Neural progenitor cell (in vitro differentiated cells): ENCODE results near the gene EPB42. TPM values are rescaled to one million over a fixed set of nuclear protein-coding genes. Genes with fewer than 3 reads are reported as not detected.

Experiments
- DNase-seq: peaks from one replicate; pipeline ENCODE4 v3.0.0-alpha.2; 2016; ENCODE audit warnings: low spot score
- H2AFZ ChIP-seq: fragments of 200-600 bp; sonication (generic); replicated peaks from 2 replicates; pipeline ENCODE4 v1.6.1; 2016; ENCODE audit warnings: antibody characterized with exemption
- H3F3A ChIP-seq: fragments of 200-600 bp; sonication (generic); 2 replicates; pipeline ENCODE4 v1.6.1; 2016; ENCODE audit warnings: antibody characterized with exemption, low read depth
- H3K27ac ChIP-seq: fragments of 200-600 bp; sonication (generic); 2 replicates; pipeline ENCODE4 v1.5.1; 2016; ENCODE audit warnings: mild to moderate bottlenecking
- H3K27me3 ChIP-seq: fragments of 200-600 bp; sonication (generic); 2 replicates; pipeline ENCODE4 v1.6.1; 2016; ENCODE audit warnings: mild to moderate bottlenecking, moderate library complexity
- H3K36me3 ChIP-seq: fragments of 200-600 bp; sonication (generic); 2 replicates; pipeline ENCODE4 v1.5.1; 2016
- H3K4me1 ChIP-seq: fragments of 200-600 bp; sonication (generic); 2 replicates; pipeline ENCODE4 v1.6.1; 2016; ENCODE audit warnings: mixed run types
- H3K4me2 ChIP-seq: fragments of 200-600 bp; sonication (generic); 2 replicates; pipeline ENCODE4 v1.6.1; 2016
- H3K4me3 ChIP-seq: fragments of 200-600 bp; sonication (generic); 2 replicates; pipeline ENCODE4 v1.5.1; 2016
- H3K79me2 ChIP-seq: fragments of 200-600 bp; sonication (generic); 2 replicates; pipeline ENCODE4 v1.6.1; 2016; ENCODE audit warnings: low read depth
- H3K9ac ChIP-seq: fragments of 200-600 bp; sonication (generic); 2 replicates; pipeline ENCODE4 v1.6.1; 2016
- H3K9me3 ChIP-seq: fragments of 200-600 bp; sonication (generic); 2 replicates; pipeline ENCODE4 v1.5.1; 2016; ENCODE audit warnings: low read depth
- H4K20me1 ChIP-seq: fragments of 200-600 bp; sonication (generic); 2 replicates; pipeline ENCODE4 v1.6.1; 2016; ENCODE audit warnings: low read depth
- H3K27ac Mint-ChIP-seq: 3 replicates; pipeline ENCODE4 v1.8.0; 2021; ENCODE audit warnings: mixed read lengths
- H3K27me3 Mint-ChIP-seq: 2 replicates; pipeline ENCODE4 v1.8.0; 2022; ENCODE audit warnings: low read depth, mild to moderate bottlenecking, inconsistent platforms, moderate library complexity, mixed read lengths; ENCODE audit not compliant: insufficient read depth
- H3K36me3 Mint-ChIP-seq: 3 replicates; pipeline ENCODE4 v1.8.0; 2021; ENCODE audit warnings: mixed read lengths
- H3K4me1 Mint-ChIP-seq: 3 replicates; pipeline ENCODE4 v1.8.0; 2021; ENCODE audit warnings: mixed read lengths
- H3K4me3 Mint-ChIP-seq: 3 replicates; pipeline ENCODE4 v1.8.0; 2021; ENCODE audit warnings: mild to moderate bottlenecking, moderate library complexity, mixed read lengths
- H3K9me3 Mint-ChIP-seq: 3 replicates; pipeline ENCODE4 v1.8.0; 2020; ENCODE audit warnings: mixed read lengths
- CTCF ChIP-seq: fragments of 200-600 bp; sonication (generic); IDR thresholded peaks from 2 replicates; pipeline ENCODE4 v1.5.1; 2017; ENCODE audit warnings: antibody characterized with exemption, mild to moderate bottlenecking
- EZH2 ChIP-seq: fragments of 200-600 bp; sonication (generic); IDR thresholded peaks from 2 replicates; pipeline ENCODE4 v1.6.1; 2017; ENCODE audit warnings: antibody characterized with exemption, mild to moderate bottlenecking, moderate library complexity
- EZH2phosphoT487 ChIP-seq: fragments of 200-600 bp; sonication (generic); IDR thresholded peaks from 2 replicates; pipeline ENCODE4 v1.6.1; 2017; ENCODE audit warnings: antibody characterized with exemption
- total RNA-seq: library from RNA; depleted of rRNA; stranded (reverse); fragments of >200 nt; gene quantifications from 2 replicates; pipeline ENCODE4 v1.2.3, GENCODE V29; 2015; ENCODE audit warnings: low replicate concordance

Gene EPB42
- total RNA-seq, 1 donor from 2014 or later = not detected

DNA sequence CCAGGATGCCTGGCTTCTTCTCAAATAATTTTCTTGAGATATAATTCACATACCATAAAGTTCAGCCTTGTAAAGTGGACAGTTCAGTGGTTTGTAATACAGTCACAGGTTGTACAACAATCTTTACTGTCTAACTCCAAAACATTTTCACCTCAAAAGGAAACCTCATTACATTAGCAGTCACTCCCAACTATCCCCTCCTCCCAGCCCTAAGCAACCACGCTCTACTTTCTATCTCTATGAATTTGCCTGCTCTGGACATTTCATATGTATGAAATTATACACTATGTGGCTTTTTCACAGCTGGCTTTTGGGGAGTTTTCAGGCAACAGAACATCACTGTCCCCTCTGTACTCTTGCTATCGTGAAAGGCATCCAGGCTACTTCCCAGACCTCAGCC is 28.4 kb upstream of the EPB42 start:
- H3K4me2 ChIP-seq = no peak overlapping the region
- H3K9me3 ChIP-seq = no peaks in the 10 kb centered on the region
- peaks cover 12% of the 10 kb centered on the region for H3K27me3 Mint-ChIP-seq
- no peaks in the 10 kb centered on the region for H3K36me3 ChIP-seq
- no peak for DNase-seq
- no peaks in the 10 kb centered on the region for H4K20me1 ChIP-seq
- no peak overlapping the region for H3K4me3 Mint-ChIP-seq
- H3K27me3 ChIP-seq = no peaks in the 10 kb centered on the region
- no peak overlapping the region for H3K9ac ChIP-seq
- no peak overlapping the region for H3K4me3 ChIP-seq
- no peaks in the 10 kb centered on the region for H3K4me1 Mint-ChIP-seq
- H3K36me3 Mint-ChIP-seq = no peaks in the 10 kb centered on the region
- no peaks in the 10 kb centered on the region for H3F3A ChIP-seq
- no peak overlapping the region for H2AFZ ChIP-seq
- TF ChIP-seq CTCF = no peak
- TF ChIP-seq EZH2 = no peak
- TF ChIP-seq EZH2phosphoT487 = no peak
- no peaks in the 10 kb centered on the region for H3K79me2 ChIP-seq
- H3K27ac Mint-ChIP-seq = no peak overlapping the region
- H3K9me3 Mint-ChIP-seq = no peaks in the 10 kb centered on the region
- H3K27ac ChIP-seq = no peak overlapping the region
- no peaks in the 10 kb centered on the region for H3K4me1 ChIP-seq

- Mint-ChIP-seq H3K36me3 (no peaks in the 10 kb centered on the region), H3K4me3 (no peak overlapping the region), H3K4me1 (no peaks in the 10 kb centered on the region), H3K27me3 (peaks cover 6% of the 10 kb centered on the region), H3K9me3 (no peaks in the 10 kb centered on the region), H3K27ac (no peak overlapping the region)
- no peak overlapping the region for H3K4me3 ChIP-seq
- H4K20me1 ChIP-seq = no peaks in the 10 kb centered on the region
- H2AFZ ChIP-seq = no peak overlapping the region
- no peaks in the 10 kb centered on the region for H3K36me3 ChIP-seq
- H3K9me3 ChIP-seq = no peaks in the 10 kb centered on the region
- TF ChIP-seq EZH2 (no peak), EZH2phosphoT487 (no peak)
- no peaks in the 10 kb centered on the region for H3K79me2 ChIP-seq
- no peak for DNase-seq
- no peaks in the 10 kb centered on the region for H3K27me3 ChIP-seq
- H3K4me1 ChIP-seq = no peaks in the 10 kb centered on the region
- H3F3A ChIP-seq = no peaks in the 10 kb centered on the region
- no peak overlapping the region for H3K27ac ChIP-seq
- no peak overlapping the region for H3K9ac ChIP-seq
- no peak overlapping the region for H3K4me2 ChIP-seq
Measured at GRCh38 chr15:43246261-43246774, 25.5 kb upstream of the EPB42 start.

DNA sequence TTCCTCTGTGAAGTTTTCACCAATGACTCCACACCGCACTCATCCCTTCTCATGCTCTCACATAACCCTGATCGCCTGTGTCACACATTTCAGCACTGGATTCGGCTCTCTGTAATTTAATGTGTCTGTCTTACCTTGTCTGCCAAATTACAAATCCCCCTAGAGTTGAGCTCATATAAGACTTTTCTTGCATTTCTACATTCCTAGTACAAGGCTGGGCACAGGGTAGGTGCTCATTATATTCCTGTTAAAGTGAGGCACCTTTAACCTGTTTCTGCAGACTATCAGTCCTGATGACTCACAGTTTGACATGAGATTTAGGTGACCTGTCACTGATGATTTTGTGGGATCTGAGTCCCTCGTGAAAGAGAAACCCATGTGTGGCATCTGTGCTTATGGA is 23.3 kb upstream of the EPB42 start:
- no peak for DNase-seq
- no peaks in the 10 kb centered on the region for H3K9me3 Mint-ChIP-seq

More for the DNA sequence above, 23.3 kb upstream of the EPB42 start:
- TF ChIP-seq EZH2 = no peak
- TF ChIP-seq EZH2phosphoT487 = no peak
- no peak for TF ChIP-seq CTCF
- Histone ChIP-seq H2AFZ (no peak overlapping the region), H3K36me3 (no peaks in the 10 kb centered on the region), H3K27me3 (no peaks in the 10 kb centered on the region), H3F3A (no peaks in the 10 kb centered on the region), H3K4me1 (no peaks in the 10 kb centered on the region), H3K4me3 (no peak overlapping the region), H3K9ac (no peak overlapping the region), H3K4me2 (no peak overlapping the region), H4K20me1 (no peaks in the 10 kb centered on the region), H3K27ac (no peak overlapping the region), H3K9me3 (no peaks in the 10 kb centered on the region), H3K79me2 (no peaks in the 10 kb centered on the region)
- Mint-ChIP-seq H3K36me3 (no peaks in the 10 kb centered on the region), H3K4me1 (no peaks in the 10 kb centered on the region), H3K4me3 (no peak overlapping the region), H3K27me3 (peaks cover 4% of the 10 kb centered on the region), H3K27ac (no peak overlapping the region)
